ENCODE measurements around the gene S100A16.

The S100A16 gene

GRCh38 chr1:153560241-153560640 lies 52.7 kb downstream of the S100A16 start:
- no peak for DNase-seq

GRCh38 chr1:153557877-153558276 lies 55.1 kb downstream of the S100A16 start:
- no peak for DNase-seq

All from OCI-M1 (cell line).